ENCODE data around the gene LIN9. TPM values are rescaled to one million over a fixed set of nuclear protein-coding genes. Genes with fewer than 3 reads are reported as not detected.

Gene LIN9
- total and polyA plus RNA-seq, 2 donors (not counting 3 experiments of a cell fraction or from before 2014, with no cell fraction given) = 2.5 to 7.6 TPM

DNA sequence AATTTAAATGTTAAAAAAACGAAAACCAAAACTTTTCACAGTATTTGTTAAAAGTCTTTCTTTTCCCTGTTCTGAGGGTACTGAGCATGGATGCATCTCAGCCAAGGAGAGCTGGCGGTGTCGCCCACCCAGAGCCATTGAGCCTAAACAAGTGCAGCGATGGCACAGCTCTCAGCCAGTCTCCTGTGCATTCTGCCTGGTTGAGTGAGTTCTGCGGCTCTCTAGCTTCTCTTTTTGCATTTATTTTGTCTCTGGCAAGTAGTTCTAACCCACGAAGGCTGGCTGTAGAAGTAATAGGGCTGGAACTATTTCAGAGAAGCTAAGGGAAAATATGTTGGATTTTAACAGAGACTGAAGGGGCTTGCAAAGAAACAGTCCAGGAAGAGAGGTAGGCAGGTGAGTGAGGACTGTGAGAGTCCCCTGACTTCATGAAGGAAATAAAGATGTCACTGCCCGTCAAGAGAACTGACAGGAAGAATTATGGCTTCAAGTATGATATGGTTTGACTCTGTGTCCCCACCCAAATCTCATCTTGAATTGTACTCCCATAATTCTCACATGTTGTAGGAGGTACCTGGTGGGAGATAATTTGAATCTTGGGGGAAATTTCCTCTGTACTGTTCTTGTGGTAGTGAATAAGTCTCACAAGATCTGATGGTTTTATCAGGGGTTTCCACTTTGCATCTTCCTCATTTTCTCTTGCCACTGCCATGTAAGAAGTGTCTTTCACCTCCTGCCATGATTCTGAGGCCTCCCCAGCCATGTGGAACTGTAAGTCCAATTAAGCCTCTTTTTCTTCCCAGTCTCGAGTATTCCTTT lies 35.7 kb upstream of the LIN9 start:
- FAIRE-seq (no peak), DNase-seq (ENCODE audit: low read depth, low spot score) (no peak)
- dilution Hi-C loops (cut with MboI; ENCODE audit: extremely low pct_ligation_motif_present, low sequenced_read_pairs) (no loop called here), intact Hi-C loops (cut with micrococcal nuclease) (no loop called here)
- Histone ChIP-seq H3K27ac (ENCODE audit: insufficient read depth, low read depth, low read length) (no peak overlapping the region), H3K36me3 (ENCODE audit: control insufficient read depth in 2 of 2, extremely low read depth in 1 of 2, insufficient read depth in 2 of 2, low read length in 2 of 2) (no peaks in the 10 kb centered on the region), H3K4me2 (ENCODE audit: insufficient read depth, low read length) (no peak overlapping the region), H3K79me2 (ENCODE audit: control insufficient read depth, insufficient read depth, low read length) (no peaks in the 10 kb centered on the region), H3K9me3 (replicated peaks; ENCODE audit: control insufficient read depth, insufficient read depth, low read length) (no peaks in the 10 kb centered on the region), H2AFZ (ENCODE audit: low read depth, low read length) (no peak overlapping the region), H3K4me1 (ENCODE audit: control insufficient read depth, extremely low read depth, insufficient read depth, low read length) (no peaks in the 10 kb centered on the region), H3K9ac (replicated peaks; ENCODE audit: extremely low read depth, insufficient read depth, low read length) (no peak overlapping the region), H4K20me1 (replicated peaks; ENCODE audit: control insufficient read depth, extremely low read depth, insufficient read depth, low read length) (no peaks in the 10 kb centered on the region), H3K4me3 (replicated peaks in 1 of 3; ENCODE audit: insufficient read depth in 1 of 3, low read depth in 1 of 3, low read length in 3 of 3) (no peak overlapping the region), H3K9me1 (replicated peaks; ENCODE audit: control insufficient read depth, extremely low read depth, insufficient read depth, low read length) (no peaks in the 10 kb centered on the region), H3K27me3 (ENCODE audit: control insufficient read depth in 2 of 2, insufficient read depth in 2 of 2, low read length in 2 of 2) (no peaks in the 10 kb centered on the region)
- no TSS peak for BruUV-seq (replicated peaks)
- POLR2A ChIA-PET = interaction anchor here (0.6 kb wide), 1 partner anchor 45 kb away, joined by 4 read pairs; no protein-coding TSS in a partner anchor
- TF ChIP-seq JUN (IDR thresholded peaks at IDR 0.05; ENCODE audit: borderline replicate concordance, insufficient read depth, insufficient read length, low read depth) (no peak), MYC (IDR thresholded peaks at IDR 0.05; ENCODE audit: low read depth, low read length) (no peak), EZH2 (IDR thresholded peaks at IDR 0.05; ENCODE audit: borderline replicate concordance, low read depth, low read length, severe bottlenecking) (no peak), GATA2 (IDR thresholded peaks at IDR 0.05; ENCODE audit: insufficient read depth, insufficient read length, low read depth, low read length) (no peak), FOS (IDR thresholded peaks at IDR 0.05; ENCODE audit: borderline replicate concordance, insufficient read depth, low read length) (no peak), POLR2A (IDR thresholded peaks at IDR 0.05; ENCODE audit: low read depth, low read length) (no peak), POLR2AphosphoS5 (IDR thresholded peaks at IDR 0.05; ENCODE audit: insufficient read depth, low read depth, low read length) (no peak)
- TF ChIP-seq, protein P1, sequence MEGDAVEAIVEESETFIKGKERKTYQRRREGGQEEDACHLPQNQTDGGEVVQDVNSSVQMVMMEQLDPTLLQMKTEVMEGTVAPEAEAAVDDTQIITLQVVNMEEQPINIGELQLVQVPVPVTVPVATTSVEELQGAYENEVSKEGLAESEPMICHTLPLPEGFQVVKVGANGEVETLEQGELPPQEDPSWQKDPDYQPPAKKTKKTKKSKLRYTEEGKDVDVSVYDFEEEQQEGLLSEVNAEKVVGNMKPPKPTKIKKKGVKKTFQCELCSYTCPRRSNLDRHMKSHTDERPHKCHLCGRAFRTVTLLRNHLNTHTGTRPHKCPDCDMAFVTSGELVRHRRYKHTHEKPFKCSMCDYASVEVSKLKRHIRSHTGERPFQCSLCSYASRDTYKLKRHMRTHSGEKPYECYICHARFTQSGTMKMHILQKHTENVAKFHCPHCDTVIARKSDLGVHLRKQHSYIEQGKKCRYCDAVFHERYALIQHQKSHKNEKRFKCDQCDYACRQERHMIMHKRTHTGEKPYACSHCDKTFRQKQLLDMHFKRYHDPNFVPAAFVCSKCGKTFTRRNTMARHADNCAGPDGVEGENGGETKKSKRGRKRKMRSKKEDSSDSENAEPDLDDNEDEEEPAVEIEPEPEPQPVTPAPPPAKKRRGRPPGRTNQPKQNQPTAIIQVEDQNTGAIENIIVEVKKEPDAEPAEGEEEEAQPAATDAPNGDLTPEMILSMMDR (IDR thresholded peaks at IDR 0.05; ENCODE audit: extremely low read depth in 1 of 2, insufficient read depth in 1 of 2, low read depth in 1 of 2, low read length in 2 of 2) = no peak
- TF ChIP-seq, protein P2, sequence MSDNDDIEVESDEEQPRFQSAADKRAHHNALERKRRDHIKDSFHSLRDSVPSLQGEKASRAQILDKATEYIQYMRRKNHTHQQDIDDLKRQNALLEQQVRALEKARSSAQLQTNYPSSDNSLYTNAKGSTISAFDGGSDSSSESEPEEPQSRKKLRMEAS (IDR thresholded peaks at IDR 0.05; ENCODE audit: insufficient read depth, insufficient read length) = no peak
- CTCF ChIA-PET = interaction anchor here (0.9 kb wide), 1 partner anchor 9 kb away, joined by 3 read pairs; no protein-coding TSS in a partner anchor

Measured in endothelial cell of umbilical vein (primary cell).